ENCODE results near the gene ROR2. TPM values are rescaled to one million over a fixed set of nuclear protein-coding genes. Genes with fewer than 3 reads are reported as not detected.

The ROR2 gene
- total RNA-seq, 4 donors from 2014 or later: 4.2 to 23.2 (median 11.2) TPM

- in situ Hi-C loops (cut with MboI; ENCODE audit: low pct_ligation_motif_present in 1 of 4, low pct_unique_long_range_greater_than_20kb in 1 of 4, low sequenced_read_pairs in 3 of 4) (loop anchor here in 2 of 4 donors (10.0 to 25.0 kb wide), 2 partner anchors 212 to 811 kb away; no protein-coding TSS in a partner anchor), intact Hi-C loops (cut with DNase I; ENCODE audit: low total_unique reads) (loop anchor here (10.0 kb wide), 1 partner anchor 681 kb away; no protein-coding TSS in a partner anchor)
- H3K4me1 ChIP-seq: peaks cover 0 to 3% (median 1%) of the 10 kb centered on the region in 4 donors
- no peak for TF ChIP-seq EP300 (IDR thresholded peaks at IDR 0.05; ENCODE audit: low read depth)
- TF ChIP-seq CTCF (IDR thresholded peaks at IDR 0.05): no peak
- no peak for TF ChIP-seq POLR2AphosphoS5 (IDR thresholded peaks at IDR 0.05)
- no peak for TF ChIP-seq POLR2A (IDR thresholded peaks at IDR 0.05)
- no peaks in the 10 kb centered on the region for H3K36me3 ChIP-seq
- no peak for DNase-seq
- no peak overlapping the region for H3K27ac ChIP-seq
- 89% methylated on average over 7 of the region's 7 CpGs; no CpG with 5 or more reads in 1 of the 2 donors for WGBS, 2 donors (ENCODE audit: low coverage in 1 of 2)
- no peaks in the 10 kb centered on the region for H3K9me3 ChIP-seq
- no peak overlapping the region for H3K4me3 ChIP-seq
- peaks cover 3% of the 10 kb centered on the region for H3K27me3 ChIP-seq
These were observed 224.4 kb downstream of the ROR2 start for GRCh38 chr9:91725651-91726050.

- intact Hi-C loops (cut with DNase I; ENCODE audit: low total_unique reads): loop anchor here (10.0 kb wide), 1 partner anchor 680 kb away; no protein-coding TSS in a partner anchor
- Histone ChIP-seq H3K36me3 (no peaks in the 10 kb centered on the region), H3K27me3 (peaks cover 3% of the 10 kb centered on the region), H3K27ac (no peak overlapping the region), H3K4me1 (peaks cover 0 to 3% (median 1%) of the 10 kb centered on the region in 4 donors), H3K9me3 (no peaks in the 10 kb centered on the region), H3K4me3 (no peak overlapping the region)
- TF ChIP-seq POLR2A (IDR thresholded peaks at IDR 0.05): no peak
- no peak for TF ChIP-seq EP300 (IDR thresholded peaks at IDR 0.05; ENCODE audit: low read depth)
- no peak for TF ChIP-seq POLR2AphosphoS5 (IDR thresholded peaks at IDR 0.05)
- TF ChIP-seq CTCF (IDR thresholded peaks at IDR 0.05): no peak
- no peak for DNase-seq
- in situ Hi-C loops (cut with MboI; ENCODE audit: low pct_ligation_motif_present in 1 of 4, low pct_unique_long_range_greater_than_20kb in 1 of 4, low sequenced_read_pairs in 3 of 4): loop anchor here in 2 of 4 donors (10.0 to 25.0 kb wide), 2 partner anchors 212 to 810 kb away; no protein-coding TSS in a partner anchor
- 95% methylated on average over 43 of the region's 43 CpGs; no CpG with 5 or more reads in 1 of the 2 donors for WGBS, 2 donors (ENCODE audit: low coverage in 1 of 2)
These were observed 225.2 kb downstream of the ROR2 start for GRCh38 chr9:91724609-91725505.

GRCh38 chr9:91724068-91724440, 226.0 kb downstream of the ROR2 start:
- TF ChIP-seq POLR2AphosphoS5 (IDR thresholded peaks at IDR 0.05): no peak
- TF ChIP-seq EP300 (IDR thresholded peaks at IDR 0.05; ENCODE audit: low read depth): no peak
- TF ChIP-seq CTCF (IDR thresholded peaks at IDR 0.05): no peak
- TF ChIP-seq POLR2A (IDR thresholded peaks at IDR 0.05): no peak
- WGBS, 2 donors (ENCODE audit: low coverage in 1 of 2): 89% methylated on average over 21 of the region's 21 CpGs; no CpG with 5 or more reads in 1 of the 2 donors
- H3K4me1 ChIP-seq: no peaks in the 10 kb centered on the region
- intact Hi-C loops (cut with DNase I; ENCODE audit: low total_unique reads) (loop anchor here (10.0 kb wide), 1 partner anchor 679 kb away; no protein-coding TSS in a partner anchor), in situ Hi-C loops (cut with MboI; ENCODE audit: low pct_ligation_motif_present in 1 of 4, low pct_unique_long_range_greater_than_20kb in 1 of 4, low sequenced_read_pairs in 3 of 4) (loop anchor here in 1 of 4 donors (10.0 kb wide), 1 partner anchor 809 kb away; no protein-coding TSS in a partner anchor)
- H3K4me3 ChIP-seq: no peak overlapping the region
- H3K27ac ChIP-seq: no peak overlapping the region
- no peaks in the 10 kb centered on the region for H3K9me3 ChIP-seq
- no peaks in the 10 kb centered on the region for H3K36me3 ChIP-seq
- no peak for DNase-seq
- H3K27me3 ChIP-seq: peaks cover 8% of the 10 kb centered on the region

- Histone ChIP-seq H3K4me3 (no peak overlapping the region), H3K36me3 (no peaks in the 10 kb centered on the region), H3K27me3 (peaks cover 8% of the 10 kb centered on the region), H3K9me3 (no peaks in the 10 kb centered on the region), H3K4me1 (no peaks in the 10 kb centered on the region), H3K27ac (no peak overlapping the region)
- intact Hi-C loops (cut with DNase I; ENCODE audit: low total_unique reads): loop anchor here (10.0 kb wide), 1 partner anchor 679 kb away; no protein-coding TSS in a partner anchor
- 89% methylated on average over 22 of the region's 23 CpGs; no CpG with 5 or more reads in 1 of the 2 donors for WGBS, 2 donors (ENCODE audit: low coverage in 1 of 2)
- TF ChIP-seq POLR2AphosphoS5 (IDR thresholded peaks at IDR 0.05) (no peak), POLR2A (IDR thresholded peaks at IDR 0.05) (no peak), CTCF (IDR thresholded peaks at IDR 0.05) (no peak), EP300 (IDR thresholded peaks at IDR 0.05; ENCODE audit: low read depth) (no peak)
- no peak for DNase-seq
- in situ Hi-C loops (cut with MboI; ENCODE audit: low pct_ligation_motif_present in 1 of 4, low pct_unique_long_range_greater_than_20kb in 1 of 4, low sequenced_read_pairs in 3 of 4): loop anchor here in 1 of 4 donors (10.0 kb wide), 1 partner anchor 809 kb away; no protein-coding TSS in a partner anchor
These were observed 226.5 kb downstream of the ROR2 start for GRCh38 chr9:91723420-91724067.
